Loucy (cell line): ENCODE results near the gene PDX1.

Source experiments
- H2AFZ ChIP-seq: fragments of 200-600 bp; sonication (generic); 2 replicates; pipeline ENCODE4 v1.6.0; 2016; ENCODE audit warnings: antibody characterized with exemption, mild to moderate bottlenecking, low read length, moderate library complexity
- H3F3A ChIP-seq: fragments of 200-600 bp; 2 replicates; pipeline ENCODE4 v1.6.0; 2016; ENCODE audit warnings: antibody characterized with exemption, low read depth, mild to moderate bottlenecking
- H3K27me3 ChIP-seq: fragments of 200-600 bp; sonication (generic); 2 replicates; pipeline ENCODE4 v1.6.1; 2014; ENCODE audit warnings: low read length, mild to moderate bottlenecking; ENCODE audit not compliant: insufficient read depth, poor library complexity, severe bottlenecking
- H3K36me3 ChIP-seq: fragments of 200-600 bp; sonication (generic); 2 replicates; pipeline ENCODE4 v1.6.1; 2016; ENCODE audit warnings: low read length; ENCODE audit not compliant: insufficient read depth
- H3K4me1 ChIP-seq: fragments of 200-600 bp; sonication (generic); 2 replicates; pipeline ENCODE4 v1.5.1; 2014; ENCODE audit warnings: low read length, mild to moderate bottlenecking; ENCODE audit not compliant: insufficient read depth, poor library complexity, severe bottlenecking
- H3K4me2 ChIP-seq: fragments of 200-600 bp; sonication (generic); 2 replicates; pipeline ENCODE4 v1.6.0; 2014; ENCODE audit warnings: antibody characterized with exemption, low read length, low read depth, mild to moderate bottlenecking; ENCODE audit not compliant: poor library complexity, severe bottlenecking
- H3K4me3 ChIP-seq: fragments of 200-600 bp; sonication (generic); 2 replicates; pipeline ENCODE4 v1.5.1; 2014; ENCODE audit warnings: low read length, mild to moderate bottlenecking, mixed read lengths; ENCODE audit not compliant: poor library complexity, severe bottlenecking
- H3K79me2 ChIP-seq: fragments of 200-600 bp; sonication (generic); 2 replicates; pipeline ENCODE4 v1.6.1; 2014; ENCODE audit warnings: low read length; ENCODE audit not compliant: insufficient read depth
- H3K9ac ChIP-seq: fragments of 200-600 bp; sonication (generic); 2 replicates; pipeline ENCODE4 v1.6.0; 2014; ENCODE audit warnings: mild to moderate bottlenecking, low read depth, low read length, moderate library complexity; ENCODE audit not compliant: poor library complexity, severe bottlenecking
- H3K9me2 ChIP-seq: fragments of 200-600 bp; sonication (generic); replicated peaks from 2 replicates; pipeline ENCODE4 v1.6.1; 2016; ENCODE audit warnings: low read depth, low read length, mixed read lengths
- H3K9me3 ChIP-seq: fragments of 200-600 bp; sonication (generic); 2 replicates; pipeline ENCODE4 v1.6.1; 2014; ENCODE audit warnings: mild to moderate bottlenecking, antibody characterized with exemption, low read length, low read depth; ENCODE audit not compliant: insufficient read depth
- H4K20me1 ChIP-seq: fragments of 200-600 bp; sonication (generic); 2 replicates; pipeline ENCODE4 v1.6.0; 2014; ENCODE audit warnings: antibody characterized with exemption, low read length, mild to moderate bottlenecking; ENCODE audit not compliant: insufficient read depth, poor library complexity, severe bottlenecking
- EZH2phosphoT487 ChIP-seq: fragments of 200-600 bp; IDR thresholded peaks from 2 replicates; pipeline ENCODE4 v1.6.1; 2018; ENCODE audit warnings: antibody characterized with exemption, mild to moderate bottlenecking, moderate library complexity, borderline replicate concordance
- TF ChIP-seq, protein P1 (sequence below): fragments of 200-600 bp; sonication (generic); conservative IDR thresholded peaks from 2 replicates; pipeline ENCODE4 v1.5.1; 2014; ENCODE audit warnings: mild to moderate bottlenecking, antibody characterized with exemption, low read length

PDX1 gene

GRCh38 chr13:27915301-27916207, 4.2 kb upstream of the PDX1 start:
- H3K4me2 ChIP-seq, result no peak overlapping the region
- H3K9ac ChIP-seq, result no peak overlapping the region
- H2AFZ ChIP-seq, result no peak overlapping the region

DNA sequence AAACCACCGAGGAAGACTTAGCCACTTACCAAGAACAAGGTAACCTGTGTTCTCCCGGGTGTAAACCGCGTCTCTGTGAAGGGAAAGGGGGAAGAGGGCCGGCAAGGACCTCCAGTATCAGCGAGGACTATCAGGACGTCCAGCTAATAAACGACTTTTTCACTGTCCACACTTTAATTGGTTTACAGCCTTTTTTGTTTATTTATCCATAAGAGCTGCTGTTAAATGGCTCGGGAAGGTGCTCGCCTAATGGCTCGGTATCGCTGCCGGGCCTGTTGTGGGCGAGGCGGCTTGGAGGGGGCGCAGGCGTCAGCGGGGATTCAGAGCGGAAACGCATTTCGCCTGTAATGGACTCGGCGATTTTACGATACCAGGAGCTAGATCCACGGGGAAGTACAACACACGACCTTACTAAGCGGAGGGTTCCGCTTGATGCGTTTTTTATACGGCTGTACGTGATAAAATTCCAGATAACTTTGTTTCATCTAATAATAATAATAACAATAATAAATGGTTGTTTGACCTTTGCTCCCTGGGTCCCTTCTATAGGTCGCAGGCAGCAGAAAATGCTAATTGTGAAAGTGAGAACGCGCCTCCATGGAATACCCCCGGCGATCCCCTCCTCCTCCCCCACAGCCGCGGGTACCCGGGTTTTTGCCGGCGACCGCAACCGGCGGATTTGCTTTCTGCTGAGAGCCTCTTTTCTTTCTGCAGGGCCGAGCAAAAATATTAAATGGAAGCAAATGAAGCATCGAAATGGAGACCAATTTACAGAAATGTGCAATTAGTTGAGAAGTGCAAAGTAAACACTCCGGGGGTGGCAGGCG, 2.5 kb upstream of the PDX1 start:
- Histone ChIP-seq H3K4me2 (no peak overlapping the region), H3F3A (no peaks in the 10 kb centered on the region), H3K79me2 (peaks cover 9% of the 10 kb centered on the region; the same call in 1 of the 2 replicates), H2AFZ (no peak overlapping the region), H3K4me3 (no peak overlapping the region), H3K27me3 (peaks cover 7% of the 10 kb centered on the region), H3K9me2 (no peaks in the 10 kb centered on the region), H3K9me3 (no peaks in the 10 kb centered on the region), H4K20me1 (no peaks in the 10 kb centered on the region), H3K4me1 (no peaks in the 10 kb centered on the region), H3K9ac (no peak overlapping the region), H3K36me3 (no peaks in the 10 kb centered on the region)
- TF ChIP-seq EZH2phosphoT487, result no peak

More at GRCh38 chr13:27915301-27916207, 4.2 kb upstream of the PDX1 start:
- Histone ChIP-seq H3K36me3 (no peaks in the 10 kb centered on the region), H4K20me1 (no peaks in the 10 kb centered on the region), H3K9me3 (no peaks in the 10 kb centered on the region), H3K4me3 (no peak overlapping the region), H3F3A (no peaks in the 10 kb centered on the region), H3K79me2 (peaks cover 5% of the 10 kb centered on the region; the same call in 1 of the 2 replicates), H3K9me2 (no peaks in the 10 kb centered on the region), H3K4me1 (no peaks in the 10 kb centered on the region), H3K27me3 (peaks cover 7% of the 10 kb centered on the region)
- TF ChIP-seq EZH2phosphoT487, result no peak
- TF ChIP-seq, protein P1, sequence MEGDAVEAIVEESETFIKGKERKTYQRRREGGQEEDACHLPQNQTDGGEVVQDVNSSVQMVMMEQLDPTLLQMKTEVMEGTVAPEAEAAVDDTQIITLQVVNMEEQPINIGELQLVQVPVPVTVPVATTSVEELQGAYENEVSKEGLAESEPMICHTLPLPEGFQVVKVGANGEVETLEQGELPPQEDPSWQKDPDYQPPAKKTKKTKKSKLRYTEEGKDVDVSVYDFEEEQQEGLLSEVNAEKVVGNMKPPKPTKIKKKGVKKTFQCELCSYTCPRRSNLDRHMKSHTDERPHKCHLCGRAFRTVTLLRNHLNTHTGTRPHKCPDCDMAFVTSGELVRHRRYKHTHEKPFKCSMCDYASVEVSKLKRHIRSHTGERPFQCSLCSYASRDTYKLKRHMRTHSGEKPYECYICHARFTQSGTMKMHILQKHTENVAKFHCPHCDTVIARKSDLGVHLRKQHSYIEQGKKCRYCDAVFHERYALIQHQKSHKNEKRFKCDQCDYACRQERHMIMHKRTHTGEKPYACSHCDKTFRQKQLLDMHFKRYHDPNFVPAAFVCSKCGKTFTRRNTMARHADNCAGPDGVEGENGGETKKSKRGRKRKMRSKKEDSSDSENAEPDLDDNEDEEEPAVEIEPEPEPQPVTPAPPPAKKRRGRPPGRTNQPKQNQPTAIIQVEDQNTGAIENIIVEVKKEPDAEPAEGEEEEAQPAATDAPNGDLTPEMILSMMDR, result no peak

GRCh38 chr13:27918041-27918917, 1.5 kb upstream of the PDX1 start:
- Histone ChIP-seq H4K20me1 (no peaks in the 10 kb centered on the region), H3K9me2 (no peaks in the 10 kb centered on the region), H3K4me1 (no peaks in the 10 kb centered on the region), H2AFZ (no peak overlapping the region), H3K79me2 (peaks cover 9% of the 10 kb centered on the region; the same call in 1 of the 2 replicates), H3K4me2 (no peak overlapping the region), H3K9ac (no peak overlapping the region), H3K36me3 (no peaks in the 10 kb centered on the region), H3K9me3 (no peaks in the 10 kb centered on the region), H3K27me3 (peaks cover 7% of the 10 kb centered on the region), H3K4me3 (no peak overlapping the region), H3F3A (no peaks in the 10 kb centered on the region)
- no peak for TF ChIP-seq EZH2phosphoT487
- TF ChIP-seq, protein P1, result no peak
